Measurements from ENCODE around the gene SMCR8. TPM values are rescaled to one million over a fixed set of nuclear protein-coding genes. Genes with fewer than 3 reads are reported as not detected.

Gene SMCR8
- total and polyA plus RNA-seq, 2 of the 8 experiments (the other 6 are each of a cell fraction or from before 2014, with no cell fraction given) = 6.9 to 18.5 TPM

DNA sequence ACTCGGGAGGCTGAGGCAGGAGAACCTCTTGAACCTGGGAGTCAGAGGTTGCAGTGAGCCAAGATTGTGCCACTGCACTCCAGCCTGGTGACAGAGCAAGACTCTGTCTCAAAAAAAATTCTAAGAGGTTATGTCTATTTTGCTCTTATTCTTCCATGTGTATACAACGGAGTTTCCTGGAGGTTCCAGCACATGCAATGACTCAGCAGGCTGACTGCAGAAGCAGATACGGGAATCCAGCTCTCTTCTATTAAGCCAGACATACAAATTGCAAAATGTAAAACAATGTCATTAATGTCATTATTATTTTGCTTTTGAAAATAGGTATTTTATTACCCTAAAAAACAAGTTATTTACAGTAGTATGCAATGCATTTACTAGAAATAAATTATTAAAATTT, 36.2 kb upstream of the SMCR8 start:
- Histone ChIP-seq H2AFZ (ENCODE audit: low read length) (no peak overlapping the region), H2BK15ac (ENCODE audit: low read length) (no peak overlapping the region), H3K23me2 (ENCODE audit: low read depth, low read length) (no peaks in the 10 kb centered on the region), H4K91ac (replicated peaks; ENCODE audit: insufficient read length, low read length) (no peak overlapping the region), H3K14ac (ENCODE audit: insufficient read length) (no peak overlapping the region), H3K36me3 (ENCODE audit: control insufficient read depth in 2 of 4, insufficient read depth in 4 of 4, low read length in 3 of 4) (peaks cover 42 to 84% (median 62%) of the 10 kb centered on the region in 4 experiments), H3K4ac (replicated peaks; ENCODE audit: insufficient read length, low read depth, low read length) (no peak overlapping the region), H3K9me3 (ENCODE audit: insufficient read depth in 2 of 2, low read depth in 1 of 2, low read length in 1 of 2) (no peaks in the 10 kb centered on the region), H3K56ac (replicated peaks; ENCODE audit: insufficient read length, low read depth, low read length) (no peak overlapping the region), H3K4me3 (ENCODE audit: extremely low read depth in 1 of 4, insufficient read depth in 2 of 4, low read depth in 3 of 4, low read length in 4 of 4) (no peak overlapping the region), H3K23ac (ENCODE audit: insufficient read length) (no peak overlapping the region), H4K8ac (ENCODE audit: extremely low read depth, insufficient read depth, low read length) (no peak overlapping the region), H4K20me1 (replicated peaks in 1 of 2; ENCODE audit: control insufficient read depth in 1 of 2, insufficient read depth in 2 of 2, low read length in 2 of 2) (peaks cover 3 to 9% of the 10 kb centered on the region in 2 experiments), H2BK5ac (ENCODE audit: low read depth, low read length) (no peak overlapping the region), H3K79me2 (ENCODE audit: control insufficient read depth in 1 of 2, insufficient read depth in 2 of 2, low read length in 2 of 2) (no peaks in the 10 kb centered on the region), H3K79me1 (ENCODE audit: low read depth, low read length) (no peaks in the 10 kb centered on the region), H3K4me2 (ENCODE audit: insufficient read depth in 1 of 2, low read depth in 2 of 2, low read length in 2 of 2) (no peak overlapping the region), H2BK120ac (replicated peaks; ENCODE audit: low read depth, low read length) (no peak overlapping the region), H3K27ac (ENCODE audit: low read depth, low read length) (no peak overlapping the region), H4K5ac (ENCODE audit: insufficient read length, low read depth, low read length) (no peak overlapping the region), H3K18ac (ENCODE audit: extremely low read depth, low read length) (no peak overlapping the region), H3K4me1 (replicated peaks in 1 of 4; ENCODE audit: control insufficient read depth in 3 of 4, insufficient read depth in 4 of 4, low read length in 3 of 4) (no peaks in the 10 kb centered on the region), H2AK5ac (ENCODE audit: low read depth, low read length) (no peak overlapping the region), H2BK12ac (ENCODE audit: low read depth, low read length) (no peak overlapping the region), H2BK20ac (ENCODE audit: low read length) (no peak overlapping the region), H3K27me3 (replicated peaks in 1 of 4; ENCODE audit: control insufficient read depth in 3 of 4, extremely low read depth in 1 of 4, insufficient read depth in 3 of 4, low read length in 3 of 4) (no peaks in the 10 kb centered on the region), H3K9ac (replicated peaks in 1 of 4; ENCODE audit: extremely low read depth in 1 of 4, low read depth in 3 of 4, low read length in 3 of 4) (no peak overlapping the region)
- 96% methylated on average over 3 of the region's 3 CpGs; no CpG with 5 or more reads in 1 of the 2 experiments for WGBS, 2 experiments (ENCODE audit: extremely low coverage in 1 of 2, insufficient coverage in 1 of 2, insufficient read length in 1 of 2, insufficient replicate concordance in 2 of 2, low coverage in 1 of 2, low lambda C conversion rate in 2 of 2, missing lambda C conversion rate in 1 of 2)
- DNase-seq (ENCODE audit: low read depth in 1 of 2, low spot score in 2 of 2) = no peak
- no peak for TF ChIP-seq TCF12 (IDR thresholded peaks at IDR 0.05; ENCODE audit: low read depth, low read length)
- TF ChIP-seq CREB1 (IDR thresholded peaks at IDR 0.05) = no peak
- TF ChIP-seq RXRA (IDR thresholded peaks at IDR 0.05; ENCODE audit: insufficient read depth, low read depth, low read length) = no peak
- no peak for TF ChIP-seq RFX5 (IDR thresholded peaks at IDR 0.05; ENCODE audit: borderline replicate concordance, low read depth, low read length)
- TF ChIP-seq, protein P1, sequence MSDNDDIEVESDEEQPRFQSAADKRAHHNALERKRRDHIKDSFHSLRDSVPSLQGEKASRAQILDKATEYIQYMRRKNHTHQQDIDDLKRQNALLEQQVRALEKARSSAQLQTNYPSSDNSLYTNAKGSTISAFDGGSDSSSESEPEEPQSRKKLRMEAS (IDR thresholded peaks at IDR 0.05) = no peak
- TF ChIP-seq HDAC6 (IDR thresholded peaks at IDR 0.05; ENCODE audit: low read depth, low read length) = no peak
- TF ChIP-seq CTBP2 (IDR thresholded peaks at IDR 0.05; ENCODE audit: borderline replicate concordance, insufficient read depth, insufficient read length, low read length) = no peak
- TF ChIP-seq, protein P2, sequence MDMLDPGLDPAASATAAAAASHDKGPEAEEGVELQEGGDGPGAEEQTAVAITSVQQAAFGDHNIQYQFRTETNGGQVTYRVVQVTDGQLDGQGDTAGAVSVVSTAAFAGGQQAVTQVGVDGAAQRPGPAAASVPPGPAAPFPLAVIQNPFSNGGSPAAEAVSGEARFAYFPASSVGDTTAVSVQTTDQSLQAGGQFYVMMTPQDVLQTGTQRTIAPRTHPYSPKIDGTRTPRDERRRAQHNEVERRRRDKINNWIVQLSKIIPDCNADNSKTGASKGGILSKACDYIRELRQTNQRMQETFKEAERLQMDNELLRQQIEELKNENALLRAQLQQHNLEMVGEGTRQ (IDR thresholded peaks at IDR 0.05; ENCODE audit: low read length) = no peak
- TF ChIP-seq GTF2F1 (IDR thresholded peaks at IDR 0.05; ENCODE audit: borderline replicate concordance, low read depth, low read length) = no peak
- TF ChIP-seq SRF (IDR thresholded peaks at IDR 0.05; ENCODE audit: low read depth, low read length) = no peak
- no peak for TF ChIP-seq JUND (IDR thresholded peaks at IDR 0.05; ENCODE audit: low read length)
- ChIA-PET POLR2A (ENCODE audit: partially characterized antibody) (no interaction called here), CTCF (ENCODE audit: partially characterized antibody) (interaction anchor here (1.9 kb wide), 1 partner anchor 30 kb away, joined by 5 read pairs; no protein-coding TSS in a partner anchor)
- no peak for FAIRE-seq
